Measurements from ENCODE around the gene GPR22.

GPR22 gene

DNA sequence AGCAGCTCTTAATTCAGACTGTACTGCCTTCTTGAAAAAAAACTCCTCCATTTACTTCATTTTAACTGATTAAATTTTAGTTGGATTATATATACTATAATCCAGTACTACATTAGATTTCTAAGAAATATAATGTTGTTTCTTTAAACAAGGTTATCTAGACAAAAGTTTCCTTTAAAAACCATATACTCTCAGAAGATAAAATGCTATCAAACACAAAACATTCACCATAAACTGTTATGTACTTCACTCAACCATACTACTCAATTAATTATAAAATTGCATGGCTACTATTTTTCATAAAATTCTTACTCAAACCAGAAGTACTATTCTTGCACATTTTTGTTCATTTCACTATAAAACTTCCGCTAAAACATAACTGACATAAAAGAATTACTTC, 12.7 kb downstream of the GPR22 start:
- Histone ChIP-seq H3K4me3 (ENCODE audit: low read depth, low read length) (no peak overlapping the region), H3K9me3 (no peaks in the 10 kb centered on the region), H3K36me3 (no peaks in the 10 kb centered on the region), H3K4me1 (peaks cover 22% of the 10 kb centered on the region), H3K27me3 (no peaks in the 10 kb centered on the region)
- no peak for DNase-seq
- TF ChIP-seq CTCF (IDR thresholded peaks at IDR 0.05; ENCODE audit: low read depth, low read length) = no peak

DNA sequence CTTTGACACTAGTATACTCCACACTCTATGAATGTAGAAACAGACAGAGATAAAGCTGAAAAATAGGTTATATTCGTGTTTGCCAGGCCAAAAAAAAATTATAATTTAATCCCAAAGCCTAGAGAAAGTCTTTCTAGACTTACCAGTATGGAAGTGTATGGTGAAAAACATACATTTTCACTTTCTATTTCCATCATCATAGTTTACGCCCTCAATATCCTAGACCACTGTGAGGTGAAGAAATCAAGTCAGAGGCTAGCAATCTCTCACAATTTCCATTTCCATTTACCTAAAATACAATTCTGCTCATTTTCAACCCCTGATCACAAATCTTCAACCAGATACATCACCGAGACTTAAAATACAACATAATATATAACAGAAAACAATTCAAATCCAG, 16.2 kb downstream of the GPR22 start:
- TF ChIP-seq CTCF (IDR thresholded peaks at IDR 0.05; ENCODE audit: low read depth, low read length) = no peak
- no peaks in the 10 kb centered on the region for H3K27me3 ChIP-seq

DNA sequence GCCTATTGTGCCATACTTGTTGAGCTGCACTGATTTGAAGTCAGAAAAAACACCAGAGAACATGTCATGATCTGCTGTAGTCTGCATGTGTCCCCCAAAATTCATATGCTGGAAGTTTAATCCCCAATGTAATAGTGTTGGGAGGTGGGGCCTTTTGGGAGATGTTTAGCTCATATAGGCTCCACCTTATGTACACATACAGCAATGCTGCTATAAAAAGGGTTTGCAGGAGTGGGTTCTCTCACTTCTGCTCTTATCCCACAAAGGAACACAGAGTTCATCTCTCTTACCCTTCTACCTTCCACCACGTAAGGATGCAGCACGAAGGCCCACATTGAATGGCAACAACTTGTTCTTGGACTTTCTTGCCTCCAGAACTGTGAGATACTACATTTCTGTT, 23.0 kb downstream of the GPR22 start:
- Histone ChIP-seq H3K27me3 (no peaks in the 10 kb centered on the region), H3K36me3 (no peaks in the 10 kb centered on the region), H3K9me3 (no peaks in the 10 kb centered on the region), H3K4me1 (no peaks in the 10 kb centered on the region), H3K4me3 (ENCODE audit: low read depth, low read length) (no peak overlapping the region)
- DNase-seq = no peak
- no peak for TF ChIP-seq CTCF (IDR thresholded peaks at IDR 0.05; ENCODE audit: low read depth, low read length)

More for the DNA sequence above, 16.2 kb downstream of the GPR22 start:
- Histone ChIP-seq H3K4me1 (peaks cover 10% of the 10 kb centered on the region; the same call in 1 of the 2 replicates), H3K4me3 (ENCODE audit: low read depth, low read length) (no peak overlapping the region), H3K36me3 (no peaks in the 10 kb centered on the region), H3K9me3 (no peaks in the 10 kb centered on the region)
- DNase-seq = no peak

DNA sequence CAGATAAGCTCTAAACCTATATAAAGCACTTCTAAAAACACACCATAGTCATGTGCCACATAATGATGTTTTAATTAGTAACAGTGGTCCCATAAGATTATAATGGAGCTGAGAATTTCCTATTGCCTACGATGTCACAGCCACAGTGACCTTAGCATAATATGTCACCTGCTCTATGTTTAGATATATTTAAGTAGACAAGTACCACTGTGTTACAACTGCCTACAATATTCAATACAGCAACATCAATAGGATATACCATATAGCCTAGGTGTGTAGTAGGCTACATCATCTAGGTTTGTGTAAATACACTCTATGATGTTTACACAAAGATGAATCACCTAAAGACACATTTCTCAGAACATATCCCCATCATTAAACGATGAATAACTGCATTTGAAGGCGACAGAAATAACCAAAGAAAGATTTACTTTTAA, 24.5 kb downstream of the GPR22 start:
- no peak for DNase-seq
- H3K36me3 ChIP-seq = no peaks in the 10 kb centered on the region
- H3K9me3 ChIP-seq = no peaks in the 10 kb centered on the region
- no peaks in the 10 kb centered on the region for H3K4me1 ChIP-seq
- H3K27me3 ChIP-seq = no peaks in the 10 kb centered on the region
- TF ChIP-seq CTCF (IDR thresholded peaks at IDR 0.05; ENCODE audit: low read depth, low read length) = no peak
- H3K4me3 ChIP-seq (ENCODE audit: low read depth, low read length) = no peak overlapping the region

DNA sequence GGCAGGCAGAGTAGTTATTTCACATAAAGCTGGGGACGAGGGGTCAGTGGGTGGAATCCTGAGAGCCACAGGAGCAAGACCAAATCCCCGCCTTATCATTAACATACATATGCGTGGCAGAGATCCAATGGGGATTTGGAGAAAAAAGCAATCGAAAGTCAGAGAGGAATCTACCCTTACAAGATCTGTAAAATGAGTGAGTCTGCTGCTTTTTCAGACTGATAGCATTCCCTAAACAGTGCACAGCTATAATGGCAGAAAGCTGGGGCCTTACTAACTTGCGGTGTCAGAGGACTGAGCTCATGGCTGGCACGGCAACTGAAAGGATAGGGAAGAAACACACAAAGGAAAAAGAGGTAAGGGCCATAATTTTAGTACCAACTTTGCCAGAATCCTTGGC, 25.0 kb downstream of the GPR22 start:
- H3K36me3 ChIP-seq = no peaks in the 10 kb centered on the region
- no peaks in the 10 kb centered on the region for H3K4me1 ChIP-seq
- no peak overlapping the region for H3K4me3 ChIP-seq (ENCODE audit: low read depth, low read length)
- H3K9me3 ChIP-seq = no peaks in the 10 kb centered on the region
- TF ChIP-seq CTCF (IDR thresholded peaks at IDR 0.05; ENCODE audit: low read depth, low read length) = no peak
- no peak for DNase-seq
- no peaks in the 10 kb centered on the region for H3K27me3 ChIP-seq

GRCh38 chr7:107495516-107495915, 25.7 kb downstream of the GPR22 start:
- DNase-seq = no peak
- Histone ChIP-seq H3K4me1 (no peaks in the 10 kb centered on the region), H3K27me3 (no peaks in the 10 kb centered on the region), H3K36me3 (no peaks in the 10 kb centered on the region), H3K4me3 (ENCODE audit: low read depth, low read length) (no peak overlapping the region), H3K9me3 (no peaks in the 10 kb centered on the region)
- no peak for TF ChIP-seq CTCF (IDR thresholded peaks at IDR 0.05; ENCODE audit: low read depth, low read length)
